ENCODE data around the gene CDK11A. TPM values are rescaled to one million over a fixed set of nuclear protein-coding genes. Genes with fewer than 3 reads are reported as not detected.

CDK11A gene
- total and polyA plus RNA-seq, 4 donors = 16.5 to 45.1 (median 27.3) TPM

DNA sequence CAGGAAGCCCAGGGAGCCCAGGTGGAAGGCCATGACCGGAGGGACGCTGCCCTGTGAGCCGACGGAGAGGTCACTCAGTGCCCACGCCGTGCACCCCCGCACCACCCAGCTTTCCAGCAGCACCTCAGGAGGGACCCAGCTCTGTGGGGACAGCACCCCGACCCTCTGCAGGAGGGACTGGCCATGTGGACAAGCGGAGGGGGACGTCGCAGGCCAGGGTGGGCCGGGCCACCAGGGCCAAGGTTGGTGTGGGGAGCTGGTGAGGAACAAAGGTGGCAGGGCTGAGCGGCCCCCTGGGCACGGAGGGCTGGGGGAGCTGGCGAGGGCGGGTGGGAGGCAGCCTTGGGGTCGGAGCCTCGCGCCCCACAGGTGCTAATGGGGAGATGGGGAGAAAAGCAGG, 31.3 kb upstream of the CDK11A start:
- 89 to 96% methylated on average over 19 of the region's 19 CpGs for WGBS, 2 donors
- no peak overlapping the region for H3K27ac ChIP-seq (ENCODE audit: low read depth in 1 of 2, low read length in 1 of 2)
- ATAC-seq (ENCODE audit: insufficient read depth, low FRiP score) = no peak
- H3K4me3 ChIP-seq = no peak overlapping the region
- TF ChIP-seq, protein P1, sequence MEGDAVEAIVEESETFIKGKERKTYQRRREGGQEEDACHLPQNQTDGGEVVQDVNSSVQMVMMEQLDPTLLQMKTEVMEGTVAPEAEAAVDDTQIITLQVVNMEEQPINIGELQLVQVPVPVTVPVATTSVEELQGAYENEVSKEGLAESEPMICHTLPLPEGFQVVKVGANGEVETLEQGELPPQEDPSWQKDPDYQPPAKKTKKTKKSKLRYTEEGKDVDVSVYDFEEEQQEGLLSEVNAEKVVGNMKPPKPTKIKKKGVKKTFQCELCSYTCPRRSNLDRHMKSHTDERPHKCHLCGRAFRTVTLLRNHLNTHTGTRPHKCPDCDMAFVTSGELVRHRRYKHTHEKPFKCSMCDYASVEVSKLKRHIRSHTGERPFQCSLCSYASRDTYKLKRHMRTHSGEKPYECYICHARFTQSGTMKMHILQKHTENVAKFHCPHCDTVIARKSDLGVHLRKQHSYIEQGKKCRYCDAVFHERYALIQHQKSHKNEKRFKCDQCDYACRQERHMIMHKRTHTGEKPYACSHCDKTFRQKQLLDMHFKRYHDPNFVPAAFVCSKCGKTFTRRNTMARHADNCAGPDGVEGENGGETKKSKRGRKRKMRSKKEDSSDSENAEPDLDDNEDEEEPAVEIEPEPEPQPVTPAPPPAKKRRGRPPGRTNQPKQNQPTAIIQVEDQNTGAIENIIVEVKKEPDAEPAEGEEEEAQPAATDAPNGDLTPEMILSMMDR (IDR thresholded peaks at IDR 0.05; ENCODE audit: control extremely low read depth, extremely low read depth) = no peak
- H3K9ac ChIP-seq (ENCODE audit: insufficient read depth in 1 of 2, low read length in 2 of 2) = no peak overlapping the region
- no peaks in the 10 kb centered on the region for H3K9me3 ChIP-seq (ENCODE audit: control insufficient read depth in 4 of 4, insufficient read depth in 3 of 4, low read length in 3 of 4)
- no peaks in the 10 kb centered on the region for H3K27me3 ChIP-seq (ENCODE audit: control insufficient read depth in 3 of 3, insufficient read depth in 3 of 3, low read length in 2 of 3)
- peaks cover 4 to 67% (median 15%) of the 10 kb centered on the region in 4 donors for H3K36me3 ChIP-seq (ENCODE audit: control insufficient read depth in 4 of 4, insufficient read depth in 4 of 4, low read length in 4 of 4)
- no peak for DNase-seq
- peaks cover 0 to 8% (median 0%) of the 10 kb centered on the region in 5 donors for H3K4me1 ChIP-seq (ENCODE audit: control insufficient read depth in 5 of 5, insufficient read depth in 5 of 5, low read length in 5 of 5)

DNA sequence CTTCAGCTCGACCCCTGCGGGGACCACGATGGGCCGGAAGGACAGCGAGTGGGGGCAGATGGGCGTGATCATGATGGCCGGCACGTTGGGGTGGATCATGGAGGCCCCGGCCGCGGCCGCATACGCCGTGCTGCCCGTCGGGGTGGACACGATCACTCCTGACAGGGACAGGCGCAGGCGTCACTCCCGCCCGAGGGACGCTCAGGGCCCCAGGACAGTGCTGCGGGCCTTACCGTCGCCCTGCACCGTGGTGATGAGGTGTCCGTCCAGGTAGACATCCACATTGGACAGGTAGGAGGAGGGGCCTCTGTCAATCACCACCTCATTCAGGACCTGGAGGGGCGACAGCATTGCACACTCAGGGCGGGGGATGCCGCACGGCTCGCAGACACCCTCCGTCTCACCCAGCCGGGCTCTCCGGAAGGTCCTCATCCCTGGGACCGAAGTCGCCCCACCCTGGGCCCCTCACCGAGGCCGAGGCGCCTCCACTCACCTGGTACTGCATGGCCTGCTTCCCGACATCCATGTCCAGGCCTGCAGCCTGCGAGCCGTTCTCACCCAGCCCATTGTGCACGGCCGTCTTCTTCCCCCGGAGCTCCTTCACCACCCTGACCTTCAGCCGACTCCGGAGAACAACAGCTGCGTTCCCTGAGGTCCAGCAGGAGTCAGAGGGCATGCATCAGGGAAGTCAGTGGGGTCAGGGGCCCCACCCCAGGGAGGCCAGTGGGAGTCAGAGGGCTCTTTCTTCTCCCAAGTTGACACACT, 30.1 kb upstream of the CDK11A start:
- WGBS, 2 donors = 94 to 95% methylated on average over 45 to 48 of the region's 49 CpGs
- DNase-seq (no peak), ATAC-seq (ENCODE audit: insufficient read depth, low FRiP score) (no peak)

DNA sequence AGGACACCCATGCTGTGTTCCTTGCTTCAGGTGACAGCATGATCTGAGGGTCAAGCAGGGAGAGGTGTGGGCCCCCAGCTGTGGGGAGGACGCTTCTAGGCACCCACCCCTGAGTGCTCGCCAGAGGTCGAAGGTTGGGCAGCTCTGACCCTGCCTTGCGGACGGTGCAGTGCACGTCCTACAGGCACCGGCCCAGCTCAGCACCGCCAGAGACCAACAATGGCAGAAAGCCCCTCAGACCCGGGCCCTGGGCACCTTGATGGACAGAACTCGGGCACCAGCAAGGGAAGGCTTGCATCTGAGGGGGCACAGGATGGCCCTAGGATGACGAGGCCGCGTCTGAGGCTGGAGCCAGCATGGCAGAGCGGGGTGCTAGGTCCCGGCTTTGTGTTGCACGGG, 29.4 kb upstream of the CDK11A start:
- Histone ChIP-seq H3K27ac (ENCODE audit: low read depth in 1 of 2, low read length in 1 of 2) (no peak overlapping the region), H3K27me3 (ENCODE audit: control insufficient read depth in 3 of 3, insufficient read depth in 3 of 3, low read length in 2 of 3) (no peaks in the 10 kb centered on the region), H3K9ac (ENCODE audit: insufficient read depth in 1 of 2, low read length in 2 of 2) (no peak overlapping the region), H3K4me3 (no peak overlapping the region), H3K9me3 (ENCODE audit: control insufficient read depth in 4 of 4, insufficient read depth in 3 of 4, low read length in 3 of 4) (no peaks in the 10 kb centered on the region), H3K4me1 (ENCODE audit: control insufficient read depth in 5 of 5, insufficient read depth in 5 of 5, low read length in 5 of 5) (peaks cover 0 to 5% (median 0%) of the 10 kb centered on the region in 5 donors), H3K36me3 (ENCODE audit: control insufficient read depth in 4 of 4, insufficient read depth in 4 of 4, low read length in 4 of 4) (peaks cover 4 to 54% (median 10%) of the 10 kb centered on the region in 4 donors)
- 94 to 95% methylated on average over 16 of the region's 16 CpGs for WGBS, 2 donors
- ATAC-seq (ENCODE audit: insufficient read depth, low FRiP score) = no peak
- TF ChIP-seq, protein P1 (IDR thresholded peaks at IDR 0.05; ENCODE audit: control extremely low read depth, extremely low read depth) = no peak
- DNase-seq = no peak

More for the DNA sequence above, 30.1 kb upstream of the CDK11A start:
- Histone ChIP-seq H3K4me3 (no peak overlapping the region), H3K4me1 (ENCODE audit: control insufficient read depth in 5 of 5, insufficient read depth in 5 of 5, low read length in 5 of 5) (peaks cover 0 to 8% (median 0%) of the 10 kb centered on the region in 5 donors), H3K36me3 (ENCODE audit: control insufficient read depth in 4 of 4, insufficient read depth in 4 of 4, low read length in 4 of 4) (peaks cover 4 to 56% (median 10%) of the 10 kb centered on the region in 4 donors), H3K9me3 (ENCODE audit: control insufficient read depth in 4 of 4, insufficient read depth in 3 of 4, low read length in 3 of 4) (no peaks in the 10 kb centered on the region), H3K27me3 (ENCODE audit: control insufficient read depth in 3 of 3, insufficient read depth in 3 of 3, low read length in 2 of 3) (no peaks in the 10 kb centered on the region), H3K9ac (ENCODE audit: insufficient read depth in 1 of 2, low read length in 2 of 2) (no peak overlapping the region), H3K27ac (ENCODE audit: low read depth in 1 of 2, low read length in 1 of 2) (no peak overlapping the region)
- TF ChIP-seq, protein P1 (IDR thresholded peaks at IDR 0.05; ENCODE audit: control extremely low read depth, extremely low read depth) = no peak

Measured in lung (tissue), 12 donors.